Trophoblast cell (in vitro differentiated cells and primary cell): ENCODE results near the gene MAGI2.

ENCODE experiments used
- DNase-seq, 2 donors: peaks; one replicate each; pipeline ENCODE4 v3.0.0-alpha.2; 2016
- H2AFZ ChIP-seq: 2 replicates; pipeline ENCODE4 v1.6.1; 2013; ENCODE audit warnings: low read length, moderate library complexity, mild to moderate bottlenecking; ENCODE audit not compliant: insufficient read depth, poor library complexity
- H2AK5ac ChIP-seq: 2 replicates; pipeline ENCODE4 v1.6.1; 2013; ENCODE audit warnings: mild to moderate bottlenecking, low read length
- H2BK120ac ChIP-seq: 2 replicates; pipeline ENCODE4 v1.6.1; 2013; ENCODE audit warnings: low read length, mild to moderate bottlenecking, moderate library complexity; ENCODE audit not compliant: insufficient read depth, poor library complexity
- H2BK12ac ChIP-seq: 2 replicates; pipeline ENCODE4 v1.6.1; 2013; ENCODE audit warnings: mild to moderate bottlenecking, low read length, moderate library complexity
- H2BK5ac ChIP-seq: 2 replicates; pipeline ENCODE4 v1.6.1; 2013; ENCODE audit warnings: low read length, low read depth, moderate library complexity, mild to moderate bottlenecking; ENCODE audit not compliant: poor library complexity
- H3K14ac ChIP-seq: 2 replicates; pipeline ENCODE4 v1.6.1; 2013; ENCODE audit warnings: mild to moderate bottlenecking, low read length
- H3K18ac ChIP-seq: 2 replicates; pipeline ENCODE4 v1.6.1; 2013; ENCODE audit warnings: mild to moderate bottlenecking, low read length
- H3K23ac ChIP-seq: 2 replicates; pipeline ENCODE4 v1.6.1; 2013; ENCODE audit warnings: low read length
- H3K27ac ChIP-seq: 2 replicates; pipeline ENCODE4 v1.5.1; 2013; ENCODE audit warnings: low read depth, mild to moderate bottlenecking, inconsistent platforms, low read length, moderate library complexity
- H3K27me3 ChIP-seq: 2 replicates; pipeline ENCODE4 v1.6.1; 2013; ENCODE audit warnings: inconsistent platforms, mild to moderate bottlenecking, low read length, moderate library complexity; ENCODE audit not compliant: insufficient read depth
- H3K36me3 ChIP-seq, 2 experiments: 1 replicate in 1 of 2; 2 replicates in 1 of 2; pipeline ENCODE4 v1.6.1; 2013; ENCODE audit warnings: low read length in 2 of 2, mild to moderate bottlenecking in 2 of 2, moderate library complexity in 1 of 2; ENCODE audit not compliant: insufficient read depth in 2 of 2, control insufficient read depth in 1 of 2
- H3K4ac ChIP-seq: 2 replicates; pipeline ENCODE4 v1.6.1; 2013; ENCODE audit warnings: low read depth, mild to moderate bottlenecking, low read length, moderate library complexity
- H3K4me1 ChIP-seq, 2 experiments: 1 replicate in 1 of 2; 2 replicates in 1 of 2; pipeline ENCODE4 v1.6.1; 2013; ENCODE audit warnings: low read length in 2 of 2, mild to moderate bottlenecking in 2 of 2, moderate library complexity in 1 of 2; ENCODE audit not compliant: insufficient read depth in 2 of 2, control insufficient read depth in 1 of 2
- H3K4me2 ChIP-seq: 2 replicates; pipeline ENCODE4 v1.6.1; 2013; ENCODE audit warnings: inconsistent platforms, mild to moderate bottlenecking, low read length, moderate library complexity
- H3K4me3 ChIP-seq: 2 replicates; pipeline ENCODE4 v1.5.1; 2013; ENCODE audit warnings: mild to moderate bottlenecking, low read depth, low read length, inconsistent platforms
- H3K79me1 ChIP-seq: one replicate; pipeline ENCODE4 v1.6.1; 2013; ENCODE audit warnings: low read length
- H3K79me2 ChIP-seq: 2 replicates; pipeline ENCODE4 v1.6.1; 2013; ENCODE audit warnings: low read length, mild to moderate bottlenecking; ENCODE audit not compliant: control insufficient read depth, insufficient read depth, poor library complexity
- H3K9ac ChIP-seq: 2 replicates; pipeline ENCODE4 v1.6.1; 2013; ENCODE audit warnings: mild to moderate bottlenecking, low read length
- H3K9me3 ChIP-seq: 2 replicates; pipeline ENCODE4 v1.6.1; 2013; ENCODE audit warnings: low read depth, mild to moderate bottlenecking, control low read depth, inconsistent platforms, low read length; ENCODE audit not compliant: insufficient read depth
- H4K12ac ChIP-seq: 2 replicates; pipeline ENCODE4 v1.6.1; 2013; ENCODE audit warnings: low read depth, mild to moderate bottlenecking, low read length, moderate library complexity
- H4K8ac ChIP-seq: 2 replicates; pipeline ENCODE4 v1.6.1; 2013; ENCODE audit warnings: low read depth, mild to moderate bottlenecking, low read length, moderate library complexity
- H4K91ac ChIP-seq: one replicate; pipeline ENCODE4 v1.6.1; 2013; ENCODE audit warnings: low read depth, mild to moderate bottlenecking, low read length, moderate library complexity
- WGBS: extraction: QIAGEN DNeasy Blood & Tissue Kit; methylation state at CpG from one replicate; pipeline ENCODE4 v1.1.7; 2013; ENCODE audit warnings: missing lambda C conversion rate; ENCODE audit not compliant: insufficient read length, insufficient coverage; ENCODE audit errors: extremely low coverage; 5-methylcytosine and 5-hydroxymethylcytosine counted together

MAGI2 gene

DNA sequence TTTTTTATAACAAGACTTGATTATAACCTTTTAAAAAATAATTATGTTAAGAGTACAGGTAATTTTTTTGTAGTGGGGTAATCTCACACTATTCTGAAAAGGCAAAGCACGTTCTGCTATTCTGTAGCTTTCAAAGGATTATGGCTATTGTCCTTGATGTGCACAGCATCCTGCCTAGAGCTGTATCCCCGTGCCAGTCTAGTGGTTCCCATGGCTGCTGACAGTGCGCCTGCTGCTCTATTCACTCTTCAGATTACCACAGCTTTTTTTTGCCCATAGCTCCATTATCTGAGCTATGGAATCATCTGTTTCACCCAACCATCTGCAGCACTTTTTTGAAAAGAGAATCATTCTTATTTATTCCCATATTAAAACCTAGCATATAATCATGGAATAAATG lies 931.5 kb downstream of the MAGI2 start:
- no peak for DNase-seq
- Histone ChIP-seq H4K91ac (no peak overlapping the region), H2BK5ac (no peak overlapping the region), H3K4ac (no peak overlapping the region), H4K8ac (no peak overlapping the region), H3K9me3 (no peaks in the 10 kb centered on the region), H3K79me2 (no peaks in the 10 kb centered on the region), H3K27ac (no peak overlapping the region), H2BK120ac (no peak overlapping the region), H3K14ac (no peak overlapping the region), H3K79me1 (peaks cover 3% of the 10 kb centered on the region), H4K12ac (no peak overlapping the region), H2AFZ (no peak overlapping the region), H2AK5ac (no peak overlapping the region), H3K23ac (no peak overlapping the region), H3K4me2 (no peak overlapping the region), H3K27me3 (no peaks in the 10 kb centered on the region), H3K4me1 (peaks cover 3 to 7% of the 10 kb centered on the region in 2 experiments), H2BK12ac (no peak overlapping the region), H3K9ac (no peak overlapping the region), H3K18ac (no peak overlapping the region), H3K4me3 (no peak overlapping the region), H3K36me3 (no peaks in the 10 kb centered on the region)
- WGBS: no CpG with 5 or more reads among the region's 3 CpGs

DNA sequence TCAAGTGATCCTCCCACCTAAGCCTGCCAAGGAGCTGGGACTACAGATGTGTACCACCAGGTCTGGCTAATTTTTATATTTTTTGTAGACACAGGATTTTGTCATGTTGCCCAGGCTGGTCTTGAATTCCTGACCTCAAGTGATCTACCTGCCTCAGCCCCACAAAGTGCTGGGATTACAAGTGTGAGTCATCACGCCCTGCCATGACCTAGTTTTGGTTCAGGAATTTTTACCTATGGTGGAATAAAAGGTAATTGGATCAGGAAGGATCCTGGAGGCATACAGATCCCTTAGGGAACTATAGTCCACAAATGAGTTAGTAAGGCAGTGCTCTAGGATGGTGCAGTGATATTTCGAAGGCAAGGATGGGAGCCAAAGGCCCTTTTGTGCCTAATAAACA lies 937.0 kb downstream of the MAGI2 start:
- Histone ChIP-seq H4K12ac (no peak overlapping the region), H3K27ac (no peak overlapping the region), H3K4me1 (peaks cover 3 to 7% of the 10 kb centered on the region in 2 experiments), H3K9me3 (no peaks in the 10 kb centered on the region), H2BK120ac (no peak overlapping the region), H3K79me2 (no peaks in the 10 kb centered on the region), H4K8ac (no peak overlapping the region), H2AFZ (no peak overlapping the region), H3K9ac (no peak overlapping the region), H2BK12ac (no peak overlapping the region), H3K79me1 (peaks cover 3% of the 10 kb centered on the region), H3K18ac (no peak overlapping the region), H2AK5ac (no peak overlapping the region), H3K23ac (no peak overlapping the region), H3K14ac (no peak overlapping the region), H3K4me3 (no peak overlapping the region), H3K36me3 (no peaks in the 10 kb centered on the region), H4K91ac (no peak overlapping the region), H3K4me2 (no peak overlapping the region), H3K27me3 (no peaks in the 10 kb centered on the region), H2BK5ac (no peak overlapping the region), H3K4ac (no peak overlapping the region)
- DNase-seq: peak; percentile 25 to 41
- no CpG with 5 or more reads among the region's 2 CpGs for WGBS

DNA sequence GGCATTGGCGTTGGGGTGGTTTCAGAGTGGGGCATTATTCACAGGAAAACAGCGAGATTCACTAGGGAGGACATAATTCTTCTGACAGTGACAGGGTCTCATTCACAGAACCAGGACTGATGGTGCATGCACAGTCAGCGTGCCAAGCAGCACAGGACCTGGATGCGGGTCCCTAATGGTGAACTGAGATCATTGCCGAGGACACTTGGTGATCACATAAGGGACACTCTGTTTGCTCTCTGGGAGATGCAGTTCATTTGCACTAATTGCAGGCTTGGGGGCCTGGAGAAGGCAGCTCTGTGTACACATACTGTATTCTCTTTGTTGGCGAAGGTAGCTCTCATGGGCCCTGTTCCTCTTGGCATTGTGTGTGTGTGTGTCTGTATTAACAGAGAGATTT lies 938.8 kb downstream of the MAGI2 start:
- DNase-seq: no peak
- H2BK12ac ChIP-seq: no peak overlapping the region
- H2AK5ac ChIP-seq: no peak overlapping the region
- no peak overlapping the region for H3K23ac ChIP-seq
- no peak overlapping the region for H3K4me3 ChIP-seq
- no peak overlapping the region for H2BK120ac ChIP-seq
- H3K4me2 ChIP-seq: no peak overlapping the region
- no peak overlapping the region for H4K91ac ChIP-seq
- H3K27me3 ChIP-seq: no peaks in the 10 kb centered on the region
- H3K14ac ChIP-seq: no peak overlapping the region
- no peak overlapping the region for H2BK5ac ChIP-seq
- H2AFZ ChIP-seq: no peak overlapping the region
- no peak overlapping the region for H3K4ac ChIP-seq
- H3K4me1 ChIP-seq: peaks cover 3 to 7% of the 10 kb centered on the region in 2 experiments
- no peak overlapping the region for H4K8ac ChIP-seq
- H4K12ac ChIP-seq: no peak overlapping the region
- no peaks in the 10 kb centered on the region for H3K9me3 ChIP-seq
- peaks cover 3% of the 10 kb centered on the region for H3K79me1 ChIP-seq
- H3K36me3 ChIP-seq: no peaks in the 10 kb centered on the region
- H3K18ac ChIP-seq: no peak overlapping the region
- no CpG with 5 or more reads among the region's 6 CpGs for WGBS
- H3K79me2 ChIP-seq: no peaks in the 10 kb centered on the region
- no peak overlapping the region for H3K27ac ChIP-seq
- H3K9ac ChIP-seq: no peak overlapping the region

DNA sequence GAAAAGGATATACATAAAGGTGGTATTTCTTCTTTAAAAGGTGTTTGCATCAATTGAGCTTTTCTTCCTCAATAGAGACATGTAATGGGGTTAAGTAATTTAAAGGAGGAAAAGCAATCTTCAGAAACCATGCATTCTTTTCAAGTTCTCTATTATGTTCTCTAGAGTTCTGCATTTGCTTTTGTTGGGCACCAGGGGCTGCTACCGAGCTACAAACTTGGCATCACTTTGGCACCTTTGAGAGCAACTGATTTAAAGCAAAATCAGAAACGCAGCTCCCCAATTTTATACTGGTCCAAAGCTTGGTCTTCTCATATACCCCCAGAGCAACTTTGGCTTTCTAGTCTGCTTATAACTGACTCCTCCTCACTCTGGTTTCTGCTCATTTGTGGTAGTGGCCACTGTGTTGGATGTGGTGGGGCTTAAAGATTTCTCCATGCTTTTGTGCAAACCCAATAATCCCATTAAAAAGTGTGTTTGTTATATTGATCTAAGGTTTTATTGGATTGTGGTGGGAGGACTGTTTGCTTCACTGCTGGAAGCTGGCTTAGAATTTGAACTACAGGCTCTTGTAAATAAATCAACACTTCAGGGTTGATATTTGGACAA lies 942.8 kb downstream of the MAGI2 start:
- H3K79me2 ChIP-seq: no peaks in the 10 kb centered on the region
- H3K27me3 ChIP-seq: no peaks in the 10 kb centered on the region
- no peak overlapping the region for H4K91ac ChIP-seq
- no peak overlapping the region for H3K27ac ChIP-seq
- no peaks in the 10 kb centered on the region for H3K9me3 ChIP-seq
- H2BK12ac ChIP-seq: no peak overlapping the region
- no peak overlapping the region for H3K9ac ChIP-seq
- no peak overlapping the region for H2AK5ac ChIP-seq
- H3K79me1 ChIP-seq: no peaks in the 10 kb centered on the region
- H2BK120ac ChIP-seq: no peak overlapping the region
- no CpG with 5 or more reads among the region's 2 CpGs for WGBS
- H3K4me2 ChIP-seq: no peak overlapping the region
- H3K23ac ChIP-seq: no peak overlapping the region
- H2BK5ac ChIP-seq: no peak overlapping the region
- H3K36me3 ChIP-seq: no peaks in the 10 kb centered on the region
- no peak overlapping the region for H4K12ac ChIP-seq
- DNase-seq: peak in 1 of 2 donors; percentile 60
- no peak overlapping the region for H3K18ac ChIP-seq
- no peaks in the 10 kb centered on the region for H3K4me1 ChIP-seq
- H3K4me3 ChIP-seq: no peak overlapping the region
- H2AFZ ChIP-seq: no peak overlapping the region
- H3K14ac ChIP-seq: no peak overlapping the region
- H4K8ac ChIP-seq: no peak overlapping the region
- no peak overlapping the region for H3K4ac ChIP-seq
